HepG2 (cell line): ENCODE results near the gene YBX2. TPM values are rescaled to one million over a fixed set of nuclear protein-coding genes. Genes with fewer than 3 reads are reported as not detected.
A peak's percentile ranks its signal among the peaks of the same experiment; 100 is the strongest.

ENCODE experiments used
- ATAC-seq: fragments of 200-7000 bp; cut with Tn5 transposase; 3 replicates; pipeline ENCODE4 v1.9.1; 2020; ENCODE audit warnings: mild to moderate bottlenecking, moderate library complexity
- BruUV-seq: library from RNA; stranded (reverse); fragments of 400-500 nt; replicated peaks from 2 replicates; lab custom pipeline; 2021; lab: Mats Ljungman, UMichigan
- CTCF ChIA-PET: fragments of 300-600 bp; formaldehyde crosslinking; extraction: SDS; loops from one replicate; lab custom pipeline; 2021; ENCODE audit warnings: low total read pairs, inconsistent platforms, low intra/inter-chr PET ratio; lab: Yijun Ruan, JAX
- POLR2A ChIA-PET: fragments of 350-600 bp; sonication (Branson Sonifier 250); formaldehyde crosslinking; loops from one replicate; lab custom pipeline; 2020; ENCODE audit warnings: antibody characterized with exemption, inconsistent platforms; lab: Yijun Ruan, JAX
- DNase-seq: peaks from one replicate; pipeline ENCODE4 v3.0.0-alpha.2; 2015; ENCODE audit warnings: low spot score
- FAIRE-seq: peaks from 3 replicates; lab custom pipeline; 2011; peaks lifted over from hg19 to GRCh38; lab: Jason Lieb, UNC
- H2AFZ ChIP-seq: one replicate; pipeline ENCODE4 v1.6.1; 2011; ENCODE audit warnings: low read length, inconsistent platforms
- H3K27ac ChIP-seq: fragments of 300-600 bp; 3 replicates; pipeline ENCODE4 v1.8.0; 2011; ENCODE audit warnings: mixed run types, mild to moderate bottlenecking, mixed read lengths, low read length, inconsistent platforms; ENCODE audit not compliant: insufficient read depth; ENCODE audit errors: extremely low read length
- H3K27me3 ChIP-seq, 2 experiments: fragments of 200-600 bp in 1 of 2; 2 replicates in 1 of 2; 3 replicates in 1 of 2; pipeline versions ENCODE4 v1.6.0 to v1.8.0; 2011; ENCODE audit warnings: low read length in 2 of 2, mild to moderate bottlenecking in 2 of 2, moderate library complexity in 2 of 2, inconsistent platforms in 1 of 2; ENCODE audit not compliant: insufficient read depth in 2 of 2, control insufficient read depth in 1 of 2
- H3K36me3 ChIP-seq, 2 experiments: fragments of 200-600 bp in 1 of 2; replicated peaks in 1 of 2; 2 replicates in 1 of 2; 3 replicates in 1 of 2; pipeline versions ENCODE4 v1.5.1 to v1.8.0; 2011; ENCODE audit warnings: low read length in 2 of 2, inconsistent platforms in 1 of 2; ENCODE audit not compliant: insufficient read depth in 2 of 2, control insufficient read depth in 1 of 2
- H3K4me1 ChIP-seq: 2 replicates; pipeline ENCODE4 v1.5.1; 2012; ENCODE audit warnings: low read length, inconsistent platforms; ENCODE audit not compliant: insufficient read depth
- H3K4me2 ChIP-seq: 2 replicates; pipeline ENCODE4 v1.6.0; 2011; ENCODE audit warnings: low read depth, low read length, inconsistent platforms
- H3K4me3 ChIP-seq, 3 experiments: fragments of 200-600 bp in 1 of 3; sonication (generic), shearing (Covaris generic) in 1 of 3; replicated peaks in 1 of 3; 2 replicates each; pipeline ENCODE4 v1.5.1; 2011 to 2016; ENCODE audit warnings: low read length in 3 of 3, inconsistent platforms in 2 of 3, low read depth in 2 of 3, mild to moderate bottlenecking in 2 of 3, control low read depth in 1 of 3, mixed read lengths in 1 of 3; ENCODE audit not compliant: insufficient read depth in 1 of 3
- H3K79me2 ChIP-seq: one replicate; pipeline ENCODE4 v1.6.1; 2011; ENCODE audit warnings: low read length, inconsistent platforms; ENCODE audit not compliant: insufficient read depth
- H3K9ac ChIP-seq: 2 replicates; pipeline ENCODE4 v1.6.0; 2011; ENCODE audit warnings: mild to moderate bottlenecking, low read depth, low read length, inconsistent platforms; ENCODE audit not compliant: insufficient read depth
- H3K9me3 ChIP-seq: 2 replicates; pipeline ENCODE4 v1.5.1; 2012; ENCODE audit warnings: mild to moderate bottlenecking, low read length
- H4K20me1 ChIP-seq: 2 replicates; pipeline ENCODE4 v1.6.0; 2011; ENCODE audit warnings: inconsistent platforms, mild to moderate bottlenecking, low read length, moderate library complexity; ENCODE audit not compliant: insufficient read depth
- NR1H2 ChIP-seq: sonication (generic); formaldehyde crosslinking; IDR thresholded peaks from 2 replicates; pipeline ENCODE4 v1.8.1; 2022; ENCODE audit warnings: low read depth, missing genetic modification reagents, borderline replicate concordance
- REL ChIP-seq: sonication (generic); formaldehyde crosslinking; conservative IDR thresholded peaks from 2 replicates; pipeline ENCODE4 v1.8.0; 2022; ENCODE audit warnings: mild to moderate bottlenecking, missing genetic modification reagents, moderate library complexity
- RXRA ChIP-seq: sonication (generic); formaldehyde crosslinking; IDR thresholded peaks from 2 replicates; pipeline ENCODE4 v1.5.1; 2020; ENCODE audit warnings: missing genetic modification reagents
- TFAP4 ChIP-seq: sonication (generic); IDR thresholded peaks from 2 replicates; pipeline ENCODE4 v1.6.1; 2016; ENCODE audit warnings: low read depth, borderline replicate concordance
- ZKSCAN8 ChIP-seq: IDR thresholded peaks from 2 replicates; pipeline ENCODE4 v1.6.1; 2016; ENCODE audit warnings: borderline replicate concordance, missing genetic modification reagents, missing compliant biosample characterization
- ZNF572 ChIP-seq: sonication (generic); formaldehyde crosslinking; IDR thresholded peaks from 2 replicates; pipeline ENCODE4 v1.5.1; 2020; ENCODE audit warnings: mild to moderate bottlenecking, missing genetic modification reagents
- ZNF883 ChIP-seq: sonication (generic); formaldehyde crosslinking; IDR thresholded peaks from 2 replicates; pipeline ENCODE4 v1.5.1; 2020; ENCODE audit warnings: mild to moderate bottlenecking, missing genetic modification reagents; ENCODE audit errors: not compliant biosample characterization
- WGBS: methylation state at CpG from one replicate; pipeline ENCODE4 v1.1.6; 2017; ENCODE audit warnings: low lambda C conversion rate; 5-methylcytosine and 5-hydroxymethylcytosine counted together
- in situ Hi-C: cut with HindIII; loops from 2 replicates; pipeline ENCODE4 v1.10.0; 2017; ENCODE audit warnings: low pct_unique_long_range_greater_than_20kb; ENCODE audit not compliant: extremely low pct_ligation_motif_present
- intact Hi-C: fragments of 100-400 bp; cut with micrococcal nuclease; formaldehyde crosslinking; loops from one replicate; pipeline ENCODE4 v1.10.0; 2022; ENCODE audit not compliant: unreplicated experiment
- polyA plus RNA-seq, 8 experiments: library from polyadenylated mRNA; depleted of rRNA in 3 of 8; stranded (reverse) in 7 of 8; unstranded in 1 of 8; fragments of >200 nt; fragmentation: Illumina TruSeq in 4 of 8; extraction: Trizol in 4 of 8; gene quantifications; 2 replicates each; pipeline versions ENCODE4 v1.2.1 to v1.2.3, GENCODE V29; 2011 to 2016; ENCODE audit warnings: low read depth in 4 of 8, missing spikeins in 1 of 8, mixed read lengths in 1 of 8; ENCODE audit not compliant: insufficient read depth in 1 of 8
- total RNA-seq, 5 experiments: library from RNA; depleted of rRNA; stranded (reverse); fragments of >200 nt; fragmentation: Illumina TruSeq; extraction: Trizol; gene quantifications; 2 replicates each; pipeline ENCODE4 v1.2.3, GENCODE V29; 2016; ENCODE audit warnings: low read depth in 1 of 5
- TF ChIP-seq, protein P1 (sequence below): sonication (generic); formaldehyde crosslinking; conservative IDR thresholded peaks from 2 replicates; pipeline ENCODE4 v1.5.0; 2020; ENCODE audit warnings: missing genetic modification reagents

The YBX2 gene
- total and polyA plus RNA-seq, 2 of the 13 experiments (the other 11 are each of a cell fraction or from before 2014, with no cell fraction given): 0.12 to 0.22 TPM

DNA sequence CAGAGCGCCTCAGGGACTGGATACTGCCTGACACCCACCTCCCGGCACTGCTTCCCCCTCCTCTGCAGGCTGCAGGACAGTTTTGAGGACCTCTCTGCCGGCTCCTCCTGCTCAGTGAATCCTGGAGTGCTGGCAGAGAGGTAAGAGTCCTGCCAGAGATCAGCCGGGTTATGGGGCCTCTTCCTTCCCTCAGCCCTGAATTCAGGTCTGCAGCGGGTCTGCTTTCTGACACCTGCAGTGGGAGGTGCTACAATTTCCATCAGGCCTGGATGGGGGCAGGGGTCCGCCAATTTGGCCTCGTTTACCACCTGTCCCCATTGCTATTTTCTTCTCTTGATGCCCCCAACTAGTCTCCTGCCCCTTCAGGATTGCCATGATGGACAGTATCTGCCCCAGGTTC, 37.7 kb upstream of the YBX2 start:
- WGBS: 20% methylated on average over 5 of the region's 7 CpGs
- ChIA-PET CTCF (no interaction called here), POLR2A (no interaction called here)
- in situ Hi-C loops (no loop called here), intact Hi-C loops (no loop called here)
- Histone ChIP-seq H3K4me2 (peak overlapping the region; percentile 12; the same call in 1 of the 2 replicates), H3K9me3 (no peaks in the 10 kb centered on the region), H4K20me1 (no peaks in the 10 kb centered on the region), H2AFZ (no peak overlapping the region), H3K9ac (no peak overlapping the region), H3K4me3 (no peak overlapping the region), H3K27me3 (peaks cover 0 to 4% of the 10 kb centered on the region in 2 experiments; a peak in 3 of 5 replicates), H3K4me1 (peaks cover 38% of the 10 kb centered on the region), H3K79me2 (peaks cover 12% of the 10 kb centered on the region), H3K27ac (no peak overlapping the region), H3K36me3 (no peaks in the 10 kb centered on the region)
- no peak for FAIRE-seq
- no peak for TF ChIP-seq REL (CRISPR knock-in tag)
- TF ChIP-seq, protein P1, sequence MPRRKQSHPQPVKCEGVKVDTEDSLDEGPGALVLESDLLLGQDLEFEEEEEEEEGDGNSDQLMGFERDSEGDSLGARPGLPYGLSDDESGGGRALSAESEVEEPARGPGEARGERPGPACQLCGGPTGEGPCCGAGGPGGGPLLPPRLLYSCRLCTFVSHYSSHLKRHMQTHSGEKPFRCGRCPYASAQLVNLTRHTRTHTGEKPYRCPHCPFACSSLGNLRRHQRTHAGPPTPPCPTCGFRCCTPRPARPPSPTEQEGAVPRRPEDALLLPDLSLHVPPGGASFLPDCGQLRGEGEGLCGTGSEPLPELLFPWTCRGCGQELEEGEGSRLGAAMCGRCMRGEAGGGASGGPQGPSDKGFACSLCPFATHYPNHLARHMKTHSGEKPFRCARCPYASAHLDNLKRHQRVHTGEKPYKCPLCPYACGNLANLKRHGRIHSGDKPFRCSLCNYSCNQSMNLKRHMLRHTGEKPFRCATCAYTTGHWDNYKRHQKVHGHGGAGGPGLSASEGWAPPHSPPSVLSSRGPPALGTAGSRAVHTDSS: no peak
- no peak for TF ChIP-seq NR1H2 (CRISPR knock-in tag)
- TF ChIP-seq TFAP4: no peak
- TF ChIP-seq ZKSCAN8: no peak
- no peak for TF ChIP-seq RXRA (CRISPR knock-in tag)
- TF ChIP-seq ZNF572 (CRISPR knock-in tag): no peak
- TF ChIP-seq ZNF883 (CRISPR knock-in tag): no peak
- no TSS peak for BruUV-seq
- ATAC-seq: no peak
- no peak for DNase-seq
